ENCODE results near the gene ST7. TPM values are rescaled to one million over a fixed set of nuclear protein-coding genes. Genes with fewer than 3 reads are reported as not detected.

The ST7 gene
- total and polyA plus RNA-seq, 8 donors: 7.5 to 49.0 (median 16.1) TPM

DNA sequence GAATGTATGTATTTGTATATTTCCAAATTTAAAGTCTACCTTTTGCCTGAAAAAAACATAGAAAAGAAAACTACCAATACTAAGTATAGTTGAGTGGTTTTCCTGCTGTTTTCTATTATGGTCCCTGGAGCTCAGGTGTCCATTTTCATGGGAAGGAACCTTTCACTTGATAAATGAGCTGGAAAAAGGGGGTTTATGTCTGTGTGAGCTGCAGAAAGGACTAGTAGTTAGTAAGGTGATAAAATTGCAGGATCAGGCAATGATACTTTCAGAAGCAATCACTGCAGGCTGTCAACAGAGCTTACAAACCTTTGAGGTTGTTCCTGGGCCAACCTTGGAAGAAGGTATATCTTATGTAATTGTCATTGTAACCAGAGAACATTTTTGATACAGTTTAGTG, 48.0 kb downstream of the ST7 start:
- peaks cover 0 to 7% (median 3%) of the 10 kb centered on the region in 4 donors for H3K9me3 ChIP-seq
- intact Hi-C loops (cut with DNase I; ENCODE audit: low total_unique reads): no loop called here
- TF ChIP-seq CTCF (IDR thresholded peaks at IDR 0.05): no peak
- TF ChIP-seq POLR2A (IDR thresholded peaks at IDR 0.05): no peak
- no peak for TF ChIP-seq POLR2AphosphoS5 (IDR thresholded peaks at IDR 0.05)
- no peak for TF ChIP-seq EP300 (IDR thresholded peaks at IDR 0.05)
- no peak for DNase-seq
- H3K27ac ChIP-seq: no peak overlapping the region
- H3K4me1 ChIP-seq: no peaks in the 10 kb centered on the region
- H3K36me3 ChIP-seq: no peaks in the 10 kb centered on the region
- H3K27me3 ChIP-seq: no peaks in the 10 kb centered on the region
- no peak overlapping the region for H3K4me3 ChIP-seq

DNA sequence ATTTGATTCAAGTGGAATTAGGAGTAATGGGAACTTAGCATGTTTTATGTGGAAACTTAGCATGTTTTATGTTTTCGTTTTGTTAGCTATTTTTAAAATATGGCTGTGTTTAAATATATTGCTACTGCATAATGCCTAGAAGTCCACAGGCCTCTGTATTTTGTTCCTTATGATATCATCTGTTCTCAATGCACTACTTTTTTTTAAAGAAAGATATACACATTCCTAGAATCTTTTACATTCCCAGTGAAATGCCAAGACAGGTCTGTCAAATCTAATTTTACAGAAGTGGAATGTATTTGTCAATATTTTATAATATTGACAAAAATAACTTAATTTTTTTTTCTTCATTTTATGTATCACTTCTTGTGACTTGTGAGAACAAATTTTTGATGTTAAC, 51.6 kb downstream of the ST7 start:
- H3K27me3 ChIP-seq: no peaks in the 10 kb centered on the region
- DNase-seq: no peak
- no peak overlapping the region for H3K27ac ChIP-seq
- H3K9me3 ChIP-seq: no peaks in the 10 kb centered on the region
- TF ChIP-seq POLR2A (IDR thresholded peaks at IDR 0.05): no peak
- no peak for TF ChIP-seq CTCF (IDR thresholded peaks at IDR 0.05)
- TF ChIP-seq EP300 (IDR thresholded peaks at IDR 0.05): no peak
- no peak for TF ChIP-seq POLR2AphosphoS5 (IDR thresholded peaks at IDR 0.05)
- no peak overlapping the region for H3K4me3 ChIP-seq
- intact Hi-C loops (cut with DNase I; ENCODE audit: low total_unique reads): no loop called here
- no peaks in the 10 kb centered on the region for H3K36me3 ChIP-seq
- 79 to 100% (median 87%) methylated on average over 1 of the region's 1 CpG for WGBS, 5 donors
- H3K4me1 ChIP-seq: peaks cover 0 to 17% (median 0%) of the 10 kb centered on the region in 4 donors

DNA sequence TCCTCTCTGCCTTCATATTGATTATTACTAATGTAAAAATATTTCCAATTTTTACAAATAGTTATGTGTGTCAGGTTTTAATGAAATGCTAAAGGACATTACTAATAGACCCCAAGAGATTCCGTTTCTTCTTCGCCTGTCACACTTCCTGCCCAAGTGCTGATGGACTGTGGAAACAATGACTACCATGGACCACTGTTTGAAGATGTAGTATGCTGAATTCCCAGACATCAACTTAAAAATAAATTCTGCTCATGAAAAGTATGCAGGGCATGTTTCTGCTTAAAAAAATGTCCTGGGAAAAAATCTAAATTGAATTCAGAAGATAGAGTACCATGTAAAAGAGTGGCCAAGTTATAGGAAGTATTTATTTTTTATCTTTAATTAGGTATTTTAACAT, 52.1 kb downstream of the ST7 start:
- TF ChIP-seq POLR2A (IDR thresholded peaks at IDR 0.05) (no peak), CTCF (IDR thresholded peaks at IDR 0.05) (no peak), EP300 (IDR thresholded peaks at IDR 0.05) (no peak), POLR2AphosphoS5 (IDR thresholded peaks at IDR 0.05) (no peak)
- no peak overlapping the region for H3K4me3 ChIP-seq
- H3K27ac ChIP-seq: no peak overlapping the region
- no peaks in the 10 kb centered on the region for H3K36me3 ChIP-seq
- peaks cover 0 to 21% (median 2%) of the 10 kb centered on the region in 4 donors for H3K4me1 ChIP-seq
- no peaks in the 10 kb centered on the region for H3K27me3 ChIP-seq
- intact Hi-C loops (cut with DNase I; ENCODE audit: low total_unique reads): no loop called here
- no peaks in the 10 kb centered on the region for H3K9me3 ChIP-seq
- DNase-seq: no peak
- 86 to 95% (median 90%) methylated on average over 2 of the region's 2 CpGs for WGBS, 5 donors

DNA sequence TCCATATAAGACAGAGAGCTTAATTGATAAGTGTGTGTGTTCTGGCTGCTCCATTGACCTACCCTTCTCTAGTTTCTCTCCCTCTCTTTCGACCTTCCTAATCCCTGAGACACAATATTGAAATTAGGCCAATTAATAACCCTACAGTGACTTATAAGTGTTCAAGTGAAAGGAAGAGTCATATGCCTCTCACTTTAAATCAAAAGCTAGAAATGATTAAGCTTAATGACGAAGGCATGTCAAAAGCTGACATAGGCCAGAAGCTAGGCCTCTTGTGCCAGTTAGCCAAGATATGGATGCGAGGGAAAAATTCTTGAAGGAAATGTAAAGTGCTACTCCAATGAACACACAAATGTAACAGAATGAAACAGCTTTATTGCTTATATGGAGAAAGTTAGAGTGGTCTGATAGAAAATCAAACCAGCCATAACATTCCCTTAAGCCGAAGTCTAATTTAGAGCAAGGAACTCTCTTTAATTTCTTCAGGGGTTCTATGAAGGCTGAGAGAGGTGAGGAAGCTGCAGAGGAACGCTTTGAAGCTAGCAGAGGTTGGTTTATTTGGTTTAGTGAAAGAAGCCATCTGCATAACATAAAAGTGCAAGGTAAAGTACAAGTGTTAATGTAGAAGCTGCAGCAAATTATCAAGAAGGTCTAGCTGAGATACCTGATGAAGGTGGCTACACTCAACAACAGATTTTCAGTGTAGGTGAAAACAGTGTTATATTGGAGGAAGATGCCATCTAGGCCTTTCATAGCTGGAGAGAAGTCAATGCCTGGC, 53.8 kb downstream of the ST7 start:
- 75 to 82% (median 78%) methylated on average over 5 of the region's 5 CpGs for WGBS, 5 donors
- H3K9me3 ChIP-seq: no peaks in the 10 kb centered on the region
- H3K27ac ChIP-seq: no peak overlapping the region
- H3K4me1 ChIP-seq: peaks cover 0 to 31% (median 2%) of the 10 kb centered on the region in 4 donors
- TF ChIP-seq EP300 (IDR thresholded peaks at IDR 0.05) (no peak), CTCF (IDR thresholded peaks at IDR 0.05) (no peak)
- H3K27me3 ChIP-seq: no peaks in the 10 kb centered on the region
- H3K36me3 ChIP-seq: no peaks in the 10 kb centered on the region
- DNase-seq: no peak
- no peak overlapping the region for H3K4me3 ChIP-seq
- intact Hi-C loops (cut with DNase I; ENCODE audit: low total_unique reads): no loop called here
